HPDE6-E6E7 (cell line): Measurements from ENCODE around the gene TMEM132E.

Source experiments
- DNase-seq: peaks from one replicate; pipeline ENCODE4 v3.0.0; 2011; ENCODE audit warnings: missing footprints; ENCODE audit errors: extremely low spot score

The TMEM132E gene

GRCh38 chr17:34601416-34601815 lies 22.0 kb downstream of the TMEM132E start:
- DNase-seq, result no peak

GRCh38 chr17:34603974-34604373 lies 24.6 kb downstream of the TMEM132E start:
- DNase-seq, result no peak

GRCh38 chr17:34606763-34607162 lies 27.4 kb downstream of the TMEM132E start:
- no peak for DNase-seq

GRCh38 chr17:34607917-34608316 lies 28.5 kb downstream of the TMEM132E start:
- no peak for DNase-seq

- no peak for DNase-seq
These were observed 29.8 kb downstream of the TMEM132E start for GRCh38 chr17:34609210-34609609.

- no peak for DNase-seq
These were observed 30.7 kb downstream of the TMEM132E start for GRCh38 chr17:34610039-34610438.

- no peak for DNase-seq
These were observed 31.1 kb downstream of the TMEM132E start for GRCh38 chr17:34610506-34610905.

GRCh38 chr17:34613064-34614019 lies 34.0 kb downstream of the TMEM132E start:
- no peak for DNase-seq

GRCh38 chr17:34614698-34615097 lies 35.3 kb downstream of the TMEM132E start:
- no peak for DNase-seq

- DNase-seq, result no peak
These were observed 35.9 kb downstream of the TMEM132E start for GRCh38 chr17:34615326-34615725.

GRCh38 chr17:34616148-34616547 lies 36.8 kb downstream of the TMEM132E start:
- no peak for DNase-seq

- DNase-seq, result no peak
These were observed 38.0 kb downstream of the TMEM132E start for GRCh38 chr17:34617398-34617797.

GRCh38 chr17:34619687-34620217 lies 40.4 kb downstream of the TMEM132E start:
- DNase-seq, result no peak

GRCh38 chr17:34620458-34620857 lies 41.1 kb downstream of the TMEM132E start:
- DNase-seq, result no peak

GRCh38 chr17:34622862-34623623 lies 43.7 kb downstream of the TMEM132E start:
- no peak for DNase-seq

GRCh38 chr17:34623856-34624766 lies 44.7 kb downstream of the TMEM132E start:
- no peak for DNase-seq

- DNase-seq, result no peak
These were observed 45.5 kb downstream of the TMEM132E start for GRCh38 chr17:34624767-34625383.

GRCh38 chr17:34626121-34626681 lies 46.8 kb downstream of the TMEM132E start:
- no peak for DNase-seq

GRCh38 chr17:34628879-34629278 lies 49.5 kb downstream of the TMEM132E start:
- no peak for DNase-seq

GRCh38 chr17:34633351-34633750 lies 54.0 kb downstream of the TMEM132E start:
- DNase-seq, result no peak

- no peak for DNase-seq
These were observed 54.4 kb downstream of the TMEM132E start for GRCh38 chr17:34633760-34634159.
